Measurements from ENCODE around the gene ZNF524.

Gene ZNF524

DNA sequence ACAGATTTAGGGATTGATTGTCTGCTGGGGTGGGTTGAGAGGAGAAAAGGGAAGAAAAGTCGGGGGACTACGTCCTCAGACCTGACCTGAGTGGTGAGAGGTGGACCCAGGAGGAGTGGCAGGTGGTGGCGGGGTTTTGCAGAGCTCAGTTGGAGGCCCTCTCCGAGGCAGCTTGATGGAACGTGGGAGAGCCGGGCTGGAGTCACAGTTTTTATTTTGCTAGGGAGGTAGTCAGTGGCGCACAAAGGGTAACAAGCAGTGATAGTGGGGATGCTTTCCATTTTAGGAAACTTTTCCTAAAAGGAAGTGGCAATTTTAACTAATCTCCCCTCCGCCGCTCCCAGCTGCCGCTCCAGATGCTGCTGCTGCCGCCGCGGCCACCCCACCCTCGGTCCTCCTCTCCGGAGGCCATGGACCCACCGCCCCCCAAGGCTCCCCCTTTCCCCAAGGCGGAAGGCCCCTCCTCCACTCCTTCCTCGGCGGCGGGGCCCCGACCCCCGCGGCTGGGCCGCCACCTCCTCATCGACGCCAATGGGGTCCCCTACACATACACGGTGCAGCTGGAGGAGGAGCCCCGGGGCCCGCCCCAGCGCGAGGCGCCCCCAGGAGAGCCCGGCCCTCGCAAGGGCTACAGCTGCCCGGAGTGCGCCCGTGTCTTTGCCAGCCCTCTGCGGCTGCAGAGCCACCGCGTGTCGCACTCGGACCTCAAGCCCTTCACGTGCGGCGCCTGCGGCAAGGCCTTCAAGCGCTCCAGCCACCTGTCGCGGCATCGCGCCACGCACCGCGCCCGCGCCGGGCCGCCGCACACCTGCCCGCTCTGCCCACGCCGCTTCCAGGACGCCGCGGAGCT, 42.3 kb downstream of the ZNF524 start:
- no peak for DNase-seq (ENCODE audit: low read depth in 2 of 2)

DNA sequence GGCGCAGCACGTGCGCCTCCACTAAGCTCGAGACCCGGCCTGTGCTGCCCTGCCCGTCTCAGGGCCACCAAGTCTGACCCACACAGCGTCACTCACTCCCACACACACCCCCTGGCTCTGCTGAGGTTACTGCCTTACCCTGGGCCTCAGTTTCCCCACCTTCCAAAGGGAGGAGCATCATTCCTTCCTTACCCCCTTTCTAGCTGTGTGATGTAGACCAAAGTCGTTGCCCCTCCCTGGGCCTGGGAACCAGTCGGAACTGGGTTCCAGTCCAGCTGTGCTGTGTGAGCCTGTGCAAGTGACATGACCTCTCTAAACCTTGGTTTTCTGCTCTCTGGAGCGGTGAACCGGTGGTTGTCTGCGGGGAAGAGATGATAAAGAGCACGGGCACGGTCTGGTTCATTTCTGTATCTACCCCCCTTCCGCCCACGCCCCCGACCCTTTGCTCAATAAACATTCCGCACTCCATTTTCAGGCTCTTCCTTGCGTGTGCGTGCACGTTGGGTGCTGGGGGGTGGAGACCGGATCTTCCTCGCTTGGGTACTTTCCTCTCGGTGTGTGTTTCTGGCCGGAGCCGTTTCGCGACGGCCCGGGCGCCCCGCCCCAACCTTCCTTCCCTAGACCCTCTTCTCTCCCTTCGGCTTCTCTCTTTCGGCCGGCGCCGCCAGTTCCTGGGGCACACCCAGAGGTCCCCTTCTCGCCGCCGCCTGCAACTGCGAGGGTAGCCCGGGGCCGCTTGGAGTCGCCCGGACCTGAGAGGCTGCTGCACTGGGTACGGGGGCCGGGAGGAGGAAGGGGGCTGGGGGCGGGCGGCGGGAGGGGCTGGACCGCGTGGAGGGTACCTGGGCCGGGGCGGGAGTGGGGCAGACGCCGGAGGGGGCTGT, 43.2 kb downstream of the ZNF524 start, which contains the start of gene ZNF581:
Gene ZNF581 (plus strand): TSS at position 647 of the 884 bp plus-strand sequence. CDS start 923 bp downstream, outside the sequence.
- DNase-seq (ENCODE audit: low read depth in 2 of 2): peak; percentile 54 to 55

DNA sequence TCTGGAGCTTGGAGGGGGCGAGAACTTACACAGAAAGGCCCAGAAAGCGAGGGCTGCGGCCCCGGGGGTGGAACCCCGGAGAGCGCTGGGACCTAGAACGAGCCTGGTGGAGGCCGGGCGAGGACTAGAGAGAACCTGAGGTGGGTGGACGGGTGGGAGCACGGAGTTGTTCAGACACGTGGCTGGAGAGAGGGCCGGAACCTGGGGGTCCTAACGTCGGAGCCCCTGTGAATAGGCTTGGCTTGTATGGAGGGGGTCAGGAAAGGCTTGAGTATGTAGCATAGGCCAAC, 43.7 kb downstream of the ZNF524 start:
- no peak for DNase-seq (ENCODE audit: low read depth in 2 of 2)

DNA sequence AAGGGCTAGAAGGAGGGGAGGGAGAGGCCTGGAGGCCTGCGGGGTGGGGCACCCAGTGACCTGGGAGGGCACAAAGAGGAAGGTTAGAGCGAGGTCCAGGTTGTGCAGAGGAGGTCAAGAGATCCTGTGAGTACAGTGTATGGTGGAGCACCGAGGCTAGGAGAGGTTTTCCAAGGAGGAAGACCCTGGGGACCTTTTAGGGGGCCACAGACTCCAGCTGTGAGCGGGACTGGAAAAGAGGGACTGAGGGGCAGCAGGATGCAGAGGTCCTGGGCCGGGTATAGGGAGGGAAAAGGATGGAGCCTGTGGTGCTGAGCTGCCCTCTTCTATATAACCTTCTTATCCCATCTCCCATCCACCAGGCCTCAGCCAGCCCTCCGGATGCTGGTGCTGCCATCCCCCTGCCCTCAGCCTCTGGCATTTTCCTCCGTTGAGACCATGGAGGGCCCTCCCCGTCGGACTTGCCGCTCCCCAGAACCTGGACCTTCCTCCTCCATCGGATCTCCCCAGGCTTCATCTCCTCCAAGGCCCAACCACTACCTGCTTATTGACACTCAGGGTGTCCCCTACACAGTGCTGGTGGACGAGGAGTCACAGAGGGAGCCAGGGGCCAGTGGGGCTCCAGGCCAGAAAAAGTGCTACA, 44.2 kb downstream of the ZNF524 start:
- DNase-seq (ENCODE audit: low read depth in 2 of 2): no peak

DNA sequence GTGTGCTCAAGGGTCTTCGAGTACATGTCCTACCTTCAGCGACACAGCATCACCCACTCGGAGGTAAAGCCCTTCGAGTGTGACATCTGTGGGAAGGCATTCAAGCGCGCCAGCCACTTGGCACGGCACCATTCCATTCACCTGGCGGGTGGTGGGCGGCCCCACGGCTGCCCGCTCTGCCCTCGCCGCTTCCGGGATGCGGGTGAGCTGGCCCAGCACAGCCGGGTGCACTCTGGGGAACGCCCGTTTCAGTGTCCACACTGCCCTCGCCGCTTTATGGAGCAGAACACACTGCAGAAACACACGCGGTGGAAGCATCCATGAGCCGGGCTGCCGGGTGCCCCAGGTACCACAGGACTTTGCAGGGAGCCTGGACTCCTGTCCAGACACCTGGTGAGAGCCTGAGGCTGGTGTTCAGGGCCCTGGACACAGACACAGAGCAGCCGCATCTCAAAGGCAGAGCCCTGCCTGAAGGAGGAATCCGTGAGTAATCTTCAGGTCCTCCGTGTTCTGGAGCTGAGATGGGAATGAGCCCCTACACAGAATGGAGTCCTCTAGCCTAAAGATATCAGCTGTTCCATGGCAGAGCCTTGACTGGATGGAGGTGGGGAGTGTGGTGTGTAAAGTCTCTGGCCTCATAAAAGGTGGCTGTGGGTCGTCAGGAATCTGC, 44.9 kb downstream of the ZNF524 start:
- no peak for DNase-seq (ENCODE audit: low read depth in 2 of 2)

DNA sequence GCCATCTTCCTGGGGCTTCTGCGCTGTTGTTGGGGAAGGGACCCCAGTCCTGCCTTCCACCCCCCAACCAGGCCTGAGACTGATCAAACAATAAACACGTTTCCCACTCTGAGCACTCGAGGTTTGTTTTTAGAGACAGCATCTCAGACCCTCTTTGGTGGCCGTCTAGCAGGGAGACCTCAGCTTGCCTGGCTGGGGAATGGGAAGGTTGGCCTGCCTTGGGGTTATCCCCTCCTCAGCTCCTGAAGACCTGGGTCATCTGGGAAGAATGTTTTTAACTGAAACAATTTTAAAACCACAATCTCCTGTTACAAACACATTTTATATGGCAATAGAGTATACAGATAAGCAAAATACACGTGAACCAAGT, 45.4 kb downstream of the ZNF524 start:
- no peak for DNase-seq (ENCODE audit: low read depth in 2 of 2)

DNA sequence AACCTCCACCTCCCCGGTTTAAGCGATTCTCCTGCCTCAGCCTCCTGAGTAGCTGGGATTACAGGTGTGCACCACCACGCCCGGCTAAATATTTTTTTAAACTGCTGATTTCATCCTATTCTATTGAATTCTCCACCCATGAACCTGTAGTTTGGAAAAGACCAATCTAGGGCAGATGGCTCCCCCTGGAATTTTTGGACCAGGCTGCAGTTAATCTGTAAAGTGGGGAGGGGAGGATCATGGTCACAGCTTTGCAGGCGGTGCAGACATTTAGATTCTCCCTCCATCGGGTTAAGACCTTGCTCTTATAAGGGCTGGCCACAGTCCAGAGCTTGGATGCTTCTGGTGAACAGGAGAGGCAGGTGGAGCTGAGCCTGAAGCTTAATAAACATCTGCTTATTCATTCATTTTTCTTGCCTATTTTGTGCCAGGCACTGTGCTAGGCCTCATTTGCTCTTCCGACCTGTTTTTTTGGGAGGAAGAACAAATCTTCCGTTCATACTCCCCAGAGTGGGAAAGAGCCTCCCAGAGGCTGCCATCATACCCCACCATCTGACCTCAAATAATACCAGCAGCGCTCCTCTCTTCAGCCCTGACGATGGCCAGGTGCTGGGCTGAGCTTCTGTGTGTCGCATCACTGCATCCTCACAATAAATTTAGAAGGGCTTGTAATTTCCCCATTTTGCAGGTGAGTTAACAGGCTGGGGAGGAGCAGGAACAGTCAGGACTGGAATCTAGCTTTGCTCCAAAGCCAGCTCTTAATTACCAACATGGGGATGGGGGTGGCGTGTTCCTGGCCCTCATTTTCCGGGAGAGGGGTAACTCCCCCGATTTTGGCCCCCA, 47.0 kb downstream of the ZNF524 start:
- DNase-seq (ENCODE audit: low read depth in 2 of 2): no peak

DNA sequence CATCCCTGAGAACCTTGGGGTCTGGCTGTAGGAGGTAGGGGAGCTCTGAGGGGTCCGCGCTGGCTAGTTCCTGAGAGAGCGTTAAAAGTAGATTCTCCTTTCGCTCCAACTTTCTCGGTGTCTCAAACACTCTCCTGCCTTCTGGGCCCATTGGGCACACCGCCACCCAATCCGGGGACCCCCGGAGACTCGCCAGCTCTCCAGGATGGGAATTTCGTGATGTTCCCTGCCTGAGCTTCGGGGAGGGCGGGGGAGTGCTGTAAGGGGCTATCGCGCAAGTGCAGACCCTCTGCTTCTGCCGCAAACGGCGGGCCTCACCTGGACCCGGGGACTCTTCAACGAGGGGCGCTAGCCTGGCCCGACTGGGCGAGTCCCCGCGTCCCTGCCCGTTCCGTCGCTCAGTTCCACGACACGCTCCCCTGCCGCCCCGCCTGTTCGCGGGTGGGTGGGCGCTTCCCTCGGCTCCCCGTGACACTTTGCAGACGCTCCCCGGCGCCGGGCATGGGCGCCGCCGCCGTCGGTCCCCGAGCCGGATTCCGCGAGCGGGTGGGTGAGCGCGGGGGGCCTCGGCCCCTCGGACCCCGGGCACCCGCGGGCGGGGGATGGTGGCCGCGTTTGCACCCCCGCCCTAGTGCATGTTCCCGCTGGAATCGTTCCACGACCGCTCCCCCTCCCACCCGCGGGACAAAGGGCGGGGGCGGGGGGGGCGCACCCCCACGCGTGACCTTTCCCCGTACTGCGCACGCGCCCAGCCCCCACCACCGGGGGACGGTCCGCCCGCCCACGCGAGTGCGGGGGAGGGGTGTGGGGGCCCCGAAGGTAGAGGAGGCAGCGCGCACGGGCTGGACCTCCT, 47.9 kb downstream of the ZNF524 start, which contains the start of gene CCDC106:
Gene CCDC106 (plus strand): TSS at position 481 of the 853 bp plus-strand sequence. CDS start 835 bp downstream, outside the sequence.
- DNase-seq (ENCODE audit: low read depth in 2 of 2): no peak

DNA sequence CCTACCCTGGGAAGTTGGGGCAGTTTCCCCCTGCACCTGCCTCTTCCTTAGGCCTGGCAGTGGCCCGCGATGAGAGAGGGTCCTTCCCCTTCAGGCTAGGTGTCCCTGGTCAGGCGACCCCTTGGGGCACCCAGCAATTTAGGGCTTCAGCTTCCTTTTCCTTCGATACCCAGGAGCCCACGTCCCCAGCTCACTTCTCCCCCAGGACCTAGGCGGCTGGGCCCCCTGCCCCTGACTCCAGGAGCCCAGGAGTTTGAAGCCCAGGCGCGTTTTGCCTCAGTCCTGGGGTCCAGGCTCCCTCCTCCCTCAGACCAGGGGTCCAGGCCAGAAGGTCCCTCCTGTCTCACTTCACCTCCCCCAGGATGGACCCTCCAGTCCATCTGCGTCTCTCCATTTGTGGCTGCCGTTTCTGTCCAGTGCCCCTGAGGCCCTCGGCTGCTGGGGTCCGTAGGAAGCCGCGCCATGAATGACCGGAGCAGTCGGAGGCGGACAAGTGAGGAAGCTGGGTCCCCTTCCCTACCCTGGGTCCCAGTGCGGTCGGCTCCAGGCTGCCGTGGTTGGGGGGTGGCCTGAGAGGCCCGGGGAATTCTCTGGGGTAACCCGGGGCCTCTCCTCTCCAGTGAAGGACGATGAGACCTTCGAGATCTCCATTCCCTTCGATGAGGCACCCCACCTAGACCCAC, 48.6 kb downstream of the ZNF524 start:
- no peak for DNase-seq (ENCODE audit: low read depth in 2 of 2)

DNA sequence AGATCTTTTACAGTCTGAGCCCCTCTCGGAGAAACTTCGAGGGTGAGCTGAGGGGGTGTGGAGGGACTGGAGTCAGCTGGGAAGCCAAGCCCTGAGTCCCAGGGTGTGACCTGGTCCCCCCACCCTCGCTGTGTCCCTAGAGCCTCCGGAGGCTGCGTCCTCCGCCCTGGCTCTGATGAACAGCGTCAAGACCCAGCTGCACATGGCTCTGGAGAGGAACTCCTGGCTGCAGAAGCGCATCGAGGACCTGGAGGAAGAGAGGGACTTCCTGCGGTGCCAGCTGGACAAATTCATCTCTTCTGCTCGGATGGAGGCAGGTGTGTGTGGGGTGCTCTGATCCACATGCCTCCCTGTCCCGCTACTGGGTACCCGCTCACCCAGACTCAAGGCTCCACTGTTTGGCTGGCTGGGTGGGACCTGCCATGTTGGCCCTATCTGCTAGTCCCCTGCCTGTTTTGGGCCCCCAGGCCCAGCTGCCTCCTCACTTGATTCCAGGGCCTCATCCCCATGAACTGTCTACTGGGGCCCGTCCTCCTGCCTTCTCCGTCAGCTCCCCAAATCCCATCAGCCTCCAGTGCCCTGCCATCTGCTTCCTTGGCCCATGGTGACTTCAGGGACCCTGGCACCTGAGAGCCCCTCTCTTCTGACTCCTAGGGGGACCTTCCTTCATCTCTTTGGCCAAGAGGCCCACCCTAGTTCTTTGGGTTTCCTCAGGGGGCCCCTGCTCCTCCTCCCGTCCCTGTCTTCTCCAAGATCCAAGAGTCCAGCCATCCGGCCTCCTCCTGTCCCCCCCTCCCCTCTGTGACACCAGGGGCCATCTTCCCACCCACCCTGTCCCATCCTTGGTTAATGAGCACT, 49.4 kb downstream of the ZNF524 start:
- DNase-seq (ENCODE audit: low read depth in 2 of 2): no peak

DNA sequence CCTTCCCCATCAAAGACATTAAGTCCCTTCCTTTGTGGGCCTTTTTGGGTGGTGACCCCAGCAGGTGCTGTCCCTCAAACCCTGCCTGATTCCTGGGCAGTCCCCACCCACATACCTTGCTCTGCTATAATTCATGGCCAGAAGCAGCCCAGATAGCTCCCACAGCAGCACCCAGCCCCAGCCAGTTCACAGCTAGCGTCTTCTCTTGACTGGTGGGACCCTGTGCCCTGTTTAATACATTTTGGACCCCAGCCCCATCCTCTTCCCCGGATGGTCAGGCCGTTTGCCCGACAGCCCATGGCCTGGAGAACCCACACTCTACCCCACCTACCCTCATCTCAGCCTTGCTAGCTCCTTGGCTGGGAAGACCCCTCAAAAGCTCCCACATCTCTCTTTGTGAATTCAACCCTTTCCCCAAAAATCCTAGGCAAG, 50.1 kb downstream of the ZNF524 start:
- DNase-seq (ENCODE audit: low read depth in 2 of 2): no peak

DNA sequence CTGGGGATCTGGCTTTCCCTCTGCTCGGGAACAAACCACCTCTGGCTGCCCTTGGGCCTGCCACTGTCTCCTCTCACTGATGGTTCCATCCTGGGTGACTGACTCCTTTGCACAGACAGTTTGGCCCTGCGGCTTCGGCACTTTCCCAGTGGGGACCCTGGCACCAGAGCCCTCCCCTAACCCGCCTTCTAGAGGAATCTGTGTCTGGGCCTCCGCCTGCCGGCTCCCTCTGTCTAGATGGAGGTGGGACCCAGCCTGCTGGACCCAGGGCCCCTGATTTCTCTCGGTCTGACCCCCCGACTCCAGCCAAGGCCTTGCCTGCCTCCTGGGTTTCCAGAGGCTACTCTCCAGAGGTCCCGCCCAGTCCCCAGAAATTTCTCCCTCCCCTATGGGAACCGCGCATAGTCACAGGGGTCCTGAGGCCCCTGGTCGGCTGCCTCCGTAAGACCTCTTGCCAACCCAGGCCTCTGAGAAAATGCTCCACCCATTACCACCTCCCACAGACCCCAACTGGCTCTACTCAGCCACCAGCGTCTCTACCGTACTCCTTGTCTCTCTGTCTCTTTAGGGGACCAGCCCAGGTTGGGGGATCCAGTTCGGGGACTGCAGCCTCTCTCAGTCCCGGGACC, 50.6 kb downstream of the ZNF524 start:
- no peak for DNase-seq (ENCODE audit: low read depth in 2 of 2)

DNA sequence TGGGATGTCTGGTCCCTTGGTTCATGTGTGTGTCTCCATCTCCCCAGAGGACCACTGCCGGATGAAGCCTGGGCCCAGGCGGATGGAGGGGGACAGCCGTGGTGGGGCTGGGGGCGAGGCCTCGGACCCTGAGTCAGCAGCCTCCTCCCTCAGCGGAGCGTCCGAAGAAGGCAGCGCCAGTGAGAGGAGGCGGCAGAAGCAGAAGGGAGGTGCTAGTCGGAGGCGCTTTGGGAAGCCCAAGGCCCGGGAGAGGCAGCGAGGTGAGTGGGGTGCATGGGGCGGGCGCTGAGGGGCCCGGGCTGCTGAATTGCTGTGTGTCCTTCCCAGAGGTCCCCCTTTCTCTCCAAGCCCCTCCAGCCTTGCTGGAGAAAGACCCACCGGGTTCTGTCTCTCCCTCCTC, 51.1 kb downstream of the ZNF524 start:
- no peak for DNase-seq (ENCODE audit: low read depth in 2 of 2)

DNA sequence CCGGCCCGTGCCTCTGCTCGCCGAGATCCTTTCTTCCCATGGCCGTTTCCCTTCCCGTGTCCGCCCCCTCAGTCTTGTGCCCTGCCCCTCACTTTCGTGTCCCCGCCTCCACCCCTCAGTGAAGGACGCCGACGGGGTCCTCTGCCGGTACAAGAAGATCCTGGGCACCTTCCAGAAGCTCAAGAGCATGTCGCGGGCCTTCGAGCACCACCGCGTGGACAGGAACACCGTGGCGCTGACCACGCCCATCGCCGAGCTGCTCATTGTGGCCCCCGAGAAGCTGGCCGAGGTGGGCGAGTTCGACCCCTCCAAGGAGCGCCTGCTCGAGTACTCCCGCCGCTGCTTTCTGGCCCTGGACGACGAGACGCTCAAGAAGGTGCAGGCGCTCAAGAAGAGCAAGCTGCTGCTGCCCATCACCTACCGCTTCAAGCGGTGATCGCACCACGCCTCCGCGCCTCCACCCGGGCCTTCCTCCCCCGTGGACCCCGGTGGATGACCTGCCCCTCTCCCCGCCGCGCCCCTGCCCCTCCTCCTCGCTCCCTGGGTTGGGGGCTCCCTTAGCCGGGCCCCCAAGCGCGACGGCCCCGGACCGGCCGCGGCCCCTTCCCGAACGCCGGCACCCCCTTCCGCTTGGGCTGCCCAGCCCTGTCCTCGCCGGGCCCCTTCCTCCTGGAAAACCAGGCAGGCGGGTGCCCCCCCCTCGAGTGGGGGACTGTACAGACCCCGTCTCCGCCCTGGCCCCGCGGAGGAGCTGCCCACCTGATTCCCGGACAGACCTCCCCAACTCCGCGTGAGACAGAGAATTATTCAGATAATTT, 52.4 kb downstream of the ZNF524 start:
- DNase-seq (ENCODE audit: low read depth in 2 of 2): no peak

All from stimulated activated CD8-positive, alpha-beta memory T cell treated with anti-CD3 and anti-CD28 coated beads, Interleukin-7, amount 100 ng/mL, for 1 hour (primary cell).